ENCODE results near the gene SHISA5.

- TF ChIP-seq CTCF (IDR thresholded peaks at IDR 0.05; ENCODE audit: insufficient read depth, low read depth, low read length) (no peak), EZH2 (IDR thresholded peaks at IDR 0.05; ENCODE audit: insufficient read depth, low read length) (no peak)
Measured at GRCh38 chr3:48434591-48435222, 69.3 kb downstream of the SHISA5 start.

All from astrocyte (in vitro differentiated cells and primary cell).